ENCODE data around the gene OTOGL.

DNA sequence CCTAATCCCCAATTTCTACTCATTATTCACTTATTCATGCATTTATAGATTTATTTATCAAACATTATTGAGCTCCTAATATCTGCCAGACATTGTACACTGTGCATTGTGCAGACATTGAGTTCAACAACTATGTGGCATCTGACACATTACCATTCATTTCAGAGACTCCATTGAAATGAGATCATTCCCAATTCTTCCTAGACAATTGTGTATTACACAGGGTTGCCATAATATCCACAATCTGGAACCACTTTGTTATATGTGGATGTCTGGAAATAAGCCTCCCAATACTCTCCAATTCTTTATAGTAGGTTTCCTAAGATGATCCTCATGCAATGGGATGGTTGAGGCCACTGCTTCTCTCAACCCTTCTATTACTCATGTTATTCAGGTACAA, 165.0 kb downstream of the OTOGL start:
- TF ChIP-seq, protein P1, sequence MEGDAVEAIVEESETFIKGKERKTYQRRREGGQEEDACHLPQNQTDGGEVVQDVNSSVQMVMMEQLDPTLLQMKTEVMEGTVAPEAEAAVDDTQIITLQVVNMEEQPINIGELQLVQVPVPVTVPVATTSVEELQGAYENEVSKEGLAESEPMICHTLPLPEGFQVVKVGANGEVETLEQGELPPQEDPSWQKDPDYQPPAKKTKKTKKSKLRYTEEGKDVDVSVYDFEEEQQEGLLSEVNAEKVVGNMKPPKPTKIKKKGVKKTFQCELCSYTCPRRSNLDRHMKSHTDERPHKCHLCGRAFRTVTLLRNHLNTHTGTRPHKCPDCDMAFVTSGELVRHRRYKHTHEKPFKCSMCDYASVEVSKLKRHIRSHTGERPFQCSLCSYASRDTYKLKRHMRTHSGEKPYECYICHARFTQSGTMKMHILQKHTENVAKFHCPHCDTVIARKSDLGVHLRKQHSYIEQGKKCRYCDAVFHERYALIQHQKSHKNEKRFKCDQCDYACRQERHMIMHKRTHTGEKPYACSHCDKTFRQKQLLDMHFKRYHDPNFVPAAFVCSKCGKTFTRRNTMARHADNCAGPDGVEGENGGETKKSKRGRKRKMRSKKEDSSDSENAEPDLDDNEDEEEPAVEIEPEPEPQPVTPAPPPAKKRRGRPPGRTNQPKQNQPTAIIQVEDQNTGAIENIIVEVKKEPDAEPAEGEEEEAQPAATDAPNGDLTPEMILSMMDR (IDR thresholded peaks at IDR 0.05 in 4 of 5, conservative IDR thresholded peaks at IDR 0.05 in 1 of 5), result no peak
- TF ChIP-seq POLR2A (IDR thresholded peaks at IDR 0.05), result no peak
